Sigmoid colon (tissue), 4 donors: ENCODE results near the gene CEP170B.

Experiments
- CTCF ChIP-seq, 4 experiments: fragments of 450-650 bp in 3 of 4; fragments of 200-600 bp in 1 of 4; IDR thresholded peaks; one replicate each; pipeline ENCODE4 v1.5.1; 2016 to 2019; ENCODE audit warnings: antibody characterized with exemption in 4 of 4, mild to moderate bottlenecking in 3 of 4, moderate library complexity in 2 of 4
- EP300 ChIP-seq, 4 donors: sonication (generic); formaldehyde crosslinking; IDR thresholded peaks; one replicate each; pipeline ENCODE4 v1.6.1; 2017; ENCODE audit warnings: antibody characterized with exemption in 4 of 4
- POLR2A ChIP-seq, 2 donors: fragments of 450-650 bp; IDR thresholded peaks; one replicate each; pipeline ENCODE4 v1.6.1; 2016; ENCODE audit warnings: antibody characterized with exemption in 2 of 2, mild to moderate bottlenecking in 2 of 2, moderate library complexity in 2 of 2
- POLR2AphosphoS5 ChIP-seq, 4 donors: sonication (generic); formaldehyde crosslinking; IDR thresholded peaks; one replicate each; pipeline ENCODE4 v1.6.1; 2017; ENCODE audit warnings: antibody characterized with exemption in 4 of 4

GRCh38 chr14:104870368-104871144 is 5.5 kb downstream of the CEP170B start:
- TF ChIP-seq CTCF (IDR thresholded peaks at IDR 0.05) (peak in 1 of 4 experiments; percentile 27), POLR2A (IDR thresholded peaks at IDR 0.05) (no peak), POLR2AphosphoS5 (IDR thresholded peaks at IDR 0.05) (no peak), EP300 (IDR thresholded peaks at IDR 0.05) (no peak)
